ENCODE data around the gene SPX.

The SPX gene

DNA sequence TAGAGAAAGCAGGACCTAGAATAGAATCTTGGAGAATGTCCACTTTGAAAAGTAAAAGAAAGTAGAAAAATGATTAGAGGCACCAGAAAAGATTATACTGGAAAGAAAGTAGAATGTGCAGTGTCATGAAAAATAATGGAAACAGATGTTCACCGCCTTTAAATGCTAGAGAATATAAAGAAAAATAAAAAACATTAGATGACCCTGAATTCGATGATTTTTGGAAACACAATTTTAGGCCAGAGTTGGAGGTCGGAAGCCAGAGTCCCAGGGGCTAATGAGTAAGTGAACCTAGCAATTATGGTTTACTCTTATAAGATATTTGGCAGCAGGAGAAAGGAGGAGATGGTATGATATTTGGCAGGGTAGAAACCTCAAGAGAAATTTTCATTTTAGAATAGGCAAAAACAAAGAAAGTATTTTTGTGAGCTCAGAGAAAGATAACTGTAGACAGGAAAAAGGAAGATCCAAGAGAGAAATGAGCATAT lies 40.9 kb downstream of the SPX start:
- Histone ChIP-seq H4K20me1 (ENCODE audit: control insufficient read depth, insufficient read depth, low read depth, low read length) (no peaks in the 10 kb centered on the region), H3K27ac (ENCODE audit: low read depth, low read length) (no peak overlapping the region), H3K4me3 (ENCODE audit: low read length) (no peak overlapping the region), H3K9me2 (replicated peaks; ENCODE audit: control insufficient read depth, low read length) (no peaks in the 10 kb centered on the region), H3K4me2 (ENCODE audit: low read length) (no peak overlapping the region), H3K9me3 (ENCODE audit: control insufficient read depth, insufficient read depth, low read length) (no peaks in the 10 kb centered on the region), H3K79me2 (ENCODE audit: control insufficient read depth, low read length) (no peaks in the 10 kb centered on the region), H3K36me3 (ENCODE audit: control insufficient read depth, low read length) (no peaks in the 10 kb centered on the region), H3F3A (ENCODE audit: control insufficient read depth, insufficient read depth) (no peaks in the 10 kb centered on the region), H3K4me1 (ENCODE audit: control insufficient read depth, low read length) (no peaks in the 10 kb centered on the region), H3K27me3 (ENCODE audit: control insufficient read depth, low read length) (no peaks in the 10 kb centered on the region)
- TF ChIP-seq, protein P1, sequence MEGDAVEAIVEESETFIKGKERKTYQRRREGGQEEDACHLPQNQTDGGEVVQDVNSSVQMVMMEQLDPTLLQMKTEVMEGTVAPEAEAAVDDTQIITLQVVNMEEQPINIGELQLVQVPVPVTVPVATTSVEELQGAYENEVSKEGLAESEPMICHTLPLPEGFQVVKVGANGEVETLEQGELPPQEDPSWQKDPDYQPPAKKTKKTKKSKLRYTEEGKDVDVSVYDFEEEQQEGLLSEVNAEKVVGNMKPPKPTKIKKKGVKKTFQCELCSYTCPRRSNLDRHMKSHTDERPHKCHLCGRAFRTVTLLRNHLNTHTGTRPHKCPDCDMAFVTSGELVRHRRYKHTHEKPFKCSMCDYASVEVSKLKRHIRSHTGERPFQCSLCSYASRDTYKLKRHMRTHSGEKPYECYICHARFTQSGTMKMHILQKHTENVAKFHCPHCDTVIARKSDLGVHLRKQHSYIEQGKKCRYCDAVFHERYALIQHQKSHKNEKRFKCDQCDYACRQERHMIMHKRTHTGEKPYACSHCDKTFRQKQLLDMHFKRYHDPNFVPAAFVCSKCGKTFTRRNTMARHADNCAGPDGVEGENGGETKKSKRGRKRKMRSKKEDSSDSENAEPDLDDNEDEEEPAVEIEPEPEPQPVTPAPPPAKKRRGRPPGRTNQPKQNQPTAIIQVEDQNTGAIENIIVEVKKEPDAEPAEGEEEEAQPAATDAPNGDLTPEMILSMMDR (IDR thresholded peaks at IDR 0.05; ENCODE audit: low read depth, low read length, poor library complexity, severe bottlenecking) = no peak
- no peak for TF ChIP-seq EZH2phosphoT487 (IDR thresholded peaks at IDR 0.05; ENCODE audit: borderline replicate concordance, low read length)

DNA sequence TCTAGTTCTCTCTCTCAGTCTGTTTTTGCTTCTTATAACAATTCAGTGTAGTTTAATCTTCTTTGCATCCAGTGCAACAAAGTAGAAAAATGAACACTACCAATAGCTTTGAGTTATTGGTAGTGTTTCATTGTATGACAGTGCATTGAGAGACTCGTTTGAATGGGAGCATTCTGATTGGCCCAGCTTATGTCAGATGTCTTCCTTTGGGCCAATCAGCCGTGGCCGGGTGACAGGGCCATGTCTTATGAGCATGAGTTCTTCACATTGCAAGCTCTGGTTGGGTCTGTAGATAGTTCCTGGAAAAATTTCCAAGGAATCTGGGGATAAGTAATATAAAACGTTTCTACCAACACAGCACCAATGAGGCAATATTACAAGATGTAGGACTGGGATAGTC lies 42.0 kb downstream of the SPX start:
- no peaks in the 10 kb centered on the region for H4K20me1 ChIP-seq (ENCODE audit: control insufficient read depth, insufficient read depth, low read depth, low read length)
- H3K27me3 ChIP-seq (ENCODE audit: control insufficient read depth, low read length) = no peaks in the 10 kb centered on the region
- no peaks in the 10 kb centered on the region for H3K36me3 ChIP-seq (ENCODE audit: control insufficient read depth, low read length)
- H3F3A ChIP-seq (ENCODE audit: control insufficient read depth, insufficient read depth) = no peaks in the 10 kb centered on the region
- H3K9me2 ChIP-seq (replicated peaks; ENCODE audit: control insufficient read depth, low read length) = no peaks in the 10 kb centered on the region
- TF ChIP-seq, protein P1 (IDR thresholded peaks at IDR 0.05; ENCODE audit: low read depth, low read length, poor library complexity, severe bottlenecking) = no peak
- TF ChIP-seq EZH2phosphoT487 (IDR thresholded peaks at IDR 0.05; ENCODE audit: borderline replicate concordance, low read length) = no peak
- no peaks in the 10 kb centered on the region for H3K79me2 ChIP-seq (ENCODE audit: control insufficient read depth, low read length)
- H3K4me3 ChIP-seq (ENCODE audit: low read length) = no peak overlapping the region
- H3K4me2 ChIP-seq (ENCODE audit: low read length) = no peak overlapping the region
- H3K27ac ChIP-seq (ENCODE audit: low read depth, low read length) = no peak overlapping the region
- H3K4me1 ChIP-seq (ENCODE audit: control insufficient read depth, low read length) = no peaks in the 10 kb centered on the region
- no peaks in the 10 kb centered on the region for H3K9me3 ChIP-seq (ENCODE audit: control insufficient read depth, insufficient read depth, low read length)

DNA sequence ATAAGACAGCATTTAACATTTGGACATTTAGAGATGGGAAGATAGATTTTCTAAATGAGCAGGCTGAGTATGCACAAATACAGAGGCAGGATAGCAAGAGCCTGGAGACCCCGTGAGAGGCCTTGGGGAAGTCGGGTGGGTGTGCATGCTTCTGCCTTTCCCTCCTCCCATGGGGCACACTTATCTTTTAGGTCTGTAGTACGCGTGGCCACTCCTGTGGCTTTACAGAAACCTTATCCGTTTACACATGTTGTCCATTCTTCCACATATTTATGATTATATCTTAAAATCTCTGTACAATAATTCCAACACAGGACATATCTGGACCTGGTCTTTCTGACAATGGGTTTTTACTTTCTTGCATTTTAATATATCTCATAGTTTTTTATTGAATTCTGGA lies 45.0 kb downstream of the SPX start:
- H3K4me1 ChIP-seq (ENCODE audit: control insufficient read depth, low read length) = no peaks in the 10 kb centered on the region
- no peaks in the 10 kb centered on the region for H3F3A ChIP-seq (ENCODE audit: control insufficient read depth, insufficient read depth)
- no peak overlapping the region for H3K4me2 ChIP-seq (ENCODE audit: low read length)
- no peak for TF ChIP-seq EZH2phosphoT487 (IDR thresholded peaks at IDR 0.05; ENCODE audit: borderline replicate concordance, low read length)
- TF ChIP-seq, protein P1 (IDR thresholded peaks at IDR 0.05; ENCODE audit: low read depth, low read length, poor library complexity, severe bottlenecking) = no peak
- H3K79me2 ChIP-seq (ENCODE audit: control insufficient read depth, low read length) = no peaks in the 10 kb centered on the region
- H3K27me3 ChIP-seq (ENCODE audit: control insufficient read depth, low read length) = 0 out of 2 replicates have a peak, but pooled peaks cover 2% of the 10 kb centered on the region
- no peaks in the 10 kb centered on the region for H3K9me3 ChIP-seq (ENCODE audit: control insufficient read depth, insufficient read depth, low read length)
- no peak overlapping the region for H3K27ac ChIP-seq (ENCODE audit: low read depth, low read length)
- H3K36me3 ChIP-seq (ENCODE audit: control insufficient read depth, low read length) = no peaks in the 10 kb centered on the region
- H3K4me3 ChIP-seq (ENCODE audit: low read length) = no peak overlapping the region
- H4K20me1 ChIP-seq (ENCODE audit: control insufficient read depth, insufficient read depth, low read depth, low read length) = no peaks in the 10 kb centered on the region
- H3K9me2 ChIP-seq (replicated peaks; ENCODE audit: control insufficient read depth, low read length) = no peaks in the 10 kb centered on the region
